SK-N-SH treated with all-trans-retinoic acid at 6 μM for 48 hours (cell line): ENCODE results near the gene LIN7A.

ENCODE experiments used
- ATAC-seq: fragments of 200-7000 bp; cut with Tn5 transposase; 3 replicates; pipeline ENCODE4 v1.9.1; 2020; ENCODE audit warnings: mild to moderate bottlenecking, moderate library complexity
- ARNTL ChIP-seq: fragments of 450-650 bp; formaldehyde crosslinking; IDR thresholded peaks from 2 replicates; pipeline ENCODE4 v1.5.0; 2020; ENCODE audit warnings: low read depth, mild to moderate bottlenecking, moderate library complexity, borderline replicate concordance
- BACH2 ChIP-seq: fragments of 250-450 bp; sonication (Bioruptor Pico); IDR thresholded peaks from 2 replicates; pipeline ENCODE4 v1.9.0; 2021; ENCODE audit warnings: mild to moderate bottlenecking, borderline replicate concordance
- CREB5 ChIP-seq: fragments of 250-450 bp; sonication (Bioruptor Pico); IDR thresholded peaks from 2 replicates; pipeline ENCODE4 v1.5.1; 2020; ENCODE audit warnings: low read depth, mild to moderate bottlenecking, moderate library complexity
- CSRNP3 ChIP-seq: fragments of 250-450 bp; sonication (Bioruptor Pico); IDR thresholded peaks from 2 replicates; pipeline ENCODE4 v1.5.1; 2021; ENCODE audit warnings: mild to moderate bottlenecking, moderate library complexity
- ESRRG ChIP-seq: fragments of 250-450 bp; sonication (Bioruptor Pico); IDR thresholded peaks from 2 replicates; pipeline ENCODE4 v1.6.1; 2021; ENCODE audit warnings: mild to moderate bottlenecking
- GLIS3 ChIP-seq: fragments of 250-450 bp; sonication (Bioruptor Pico); IDR thresholded peaks from 2 replicates; pipeline ENCODE4 v1.5.0; 2020; ENCODE audit warnings: mild to moderate bottlenecking, moderate library complexity
- ISL1 ChIP-seq: fragments of 250-450 bp; sonication (Bioruptor Pico); IDR thresholded peaks from 2 replicates; pipeline ENCODE4 v2.1.2; 2022; ENCODE audit warnings: mild to moderate bottlenecking, moderate library complexity
- OSR1 ChIP-seq: fragments of 250-450 bp; sonication (Bioruptor Pico); IDR thresholded peaks from 2 replicates; pipeline ENCODE4 v1.8.0; 2022; ENCODE audit warnings: moderate library complexity, mild to moderate bottlenecking, inconsistent platforms
- PATZ1 ChIP-seq: fragments of 250-450 bp; sonication (Bioruptor Pico); IDR thresholded peaks from 2 replicates; pipeline ENCODE4 v1.8.0; 2020; ENCODE audit warnings: mild to moderate bottlenecking, moderate library complexity, borderline replicate concordance
- POU6F1 ChIP-seq: fragments of 250-450 bp; sonication (Bioruptor Pico); IDR thresholded peaks from 2 replicates; pipeline ENCODE4 v1.8.0; 2021; ENCODE audit warnings: low read depth, mild to moderate bottlenecking, moderate library complexity, borderline replicate concordance
- PPARA ChIP-seq: fragments of 250-450 bp; sonication (Bioruptor Pico); IDR thresholded peaks from 2 replicates; pipeline ENCODE4 v1.5.0; 2020; ENCODE audit warnings: mild to moderate bottlenecking, borderline replicate concordance
- RARB ChIP-seq: fragments of 250-450 bp; sonication (Bioruptor Pico); IDR thresholded peaks from 2 replicates; pipeline ENCODE4 v1.8.0; 2021; ENCODE audit warnings: mild to moderate bottlenecking, moderate library complexity
- SNAI2 ChIP-seq: fragments of 250-450 bp; sonication (Bioruptor Pico); IDR thresholded peaks from 2 replicates; pipeline ENCODE4 v1.5.0; 2020; ENCODE audit warnings: mild to moderate bottlenecking, moderate library complexity
- TCF4 ChIP-seq: fragments of 250-450 bp; sonication (Bioruptor Pico); IDR thresholded peaks from 2 replicates; pipeline ENCODE4 v1.8.0; 2021; ENCODE audit warnings: mild to moderate bottlenecking, moderate library complexity, borderline replicate concordance
- TOX ChIP-seq: fragments of 250-450 bp; sonication (Bioruptor Pico); IDR thresholded peaks from 2 replicates; pipeline ENCODE4 v1.8.0; 2021; ENCODE audit warnings: mild to moderate bottlenecking, moderate library complexity, borderline replicate concordance
- ZC3H10 ChIP-seq: fragments of 250-450 bp; sonication (Bioruptor Pico); IDR thresholded peaks from 2 replicates; pipeline ENCODE4 v1.5.1; 2021; ENCODE audit warnings: mild to moderate bottlenecking, moderate library complexity
- ZFP3 ChIP-seq: fragments of 250-450 bp; sonication (Bioruptor Pico); IDR thresholded peaks from 2 replicates; pipeline ENCODE4 v1.5.0; 2020; ENCODE audit warnings: mild to moderate bottlenecking, moderate library complexity
- ZFP30 ChIP-seq: fragments of 450-650 bp; formaldehyde crosslinking; IDR thresholded peaks from 2 replicates; pipeline ENCODE4 v1.5.0; 2022; ENCODE audit warnings: mild to moderate bottlenecking, moderate library complexity
- ZNF565 ChIP-seq: fragments of 450-650 bp; formaldehyde crosslinking; conservative IDR thresholded peaks from 2 replicates; pipeline ENCODE4 v1.5.0; 2020; ENCODE audit warnings: low read depth, mild to moderate bottlenecking, moderate library complexity
- ZNF70 ChIP-seq: fragments of 450-650 bp; formaldehyde crosslinking; IDR thresholded peaks from 2 replicates; pipeline ENCODE4 v1.5.0; 2020; ENCODE audit warnings: mild to moderate bottlenecking, moderate library complexity

Gene LIN7A

GRCh38 chr12:80777587-80777986 is 160.1 kb downstream of the LIN7A start:
- no peak for ATAC-seq
- no peak for TF ChIP-seq RARB
- TF ChIP-seq BACH2 (CRISPR knock-in tag) = no peak
- no peak for TF ChIP-seq SNAI2
- no peak for TF ChIP-seq TOX (CRISPR knock-in tag)
- no peak for TF ChIP-seq TCF4 (CRISPR knock-in tag)
- TF ChIP-seq, all 23 proteins: peak for 0

- ATAC-seq = no peak
- no peak for TF ChIP-seq PATZ1 (CRISPR knock-in tag)
- TF ChIP-seq TOX (CRISPR knock-in tag) = no peak
- TF ChIP-seq ZFP30 (CRISPR knock-in tag) = no peak
- TF ChIP-seq ZC3H10 = no peak
- no peak for TF ChIP-seq BACH2 (CRISPR knock-in tag)
- TF ChIP-seq ESRRG (CRISPR knock-in tag) = no peak
- no peak for TF ChIP-seq ZNF565 (CRISPR knock-in tag)
- no peak for TF ChIP-seq POU6F1 (CRISPR knock-in tag)
- TF ChIP-seq PPARA (CRISPR knock-in tag) = no peak
- no peak for TF ChIP-seq CSRNP3
- no peak for TF ChIP-seq TCF4 (CRISPR knock-in tag)
- no peak for TF ChIP-seq ARNTL (CRISPR knock-in tag)
- TF ChIP-seq SNAI2 = no peak
- no peak for TF ChIP-seq ZFP3 (CRISPR knock-in tag)
Observed at GRCh38 chr12:80776706-80777105, 161.0 kb downstream of the LIN7A start.

- TF ChIP-seq ZFP3 (CRISPR knock-in tag) = no peak
- no peak for TF ChIP-seq ARNTL (CRISPR knock-in tag)
- no peak for TF ChIP-seq TCF4 (CRISPR knock-in tag)
- no peak for TF ChIP-seq ZFP30 (CRISPR knock-in tag)
- no peak for TF ChIP-seq ZC3H10
- no peak for TF ChIP-seq TOX (CRISPR knock-in tag)
- no peak for TF ChIP-seq BACH2 (CRISPR knock-in tag)
- no peak for TF ChIP-seq GLIS3 (CRISPR knock-in tag)
- TF ChIP-seq ZNF70 (CRISPR knock-in tag) = no peak
- no peak for TF ChIP-seq CREB5 (CRISPR knock-in tag)
- no peak for TF ChIP-seq ESRRG (CRISPR knock-in tag)
- TF ChIP-seq, all 23 proteins: peak for 0
- no peak for ATAC-seq
Observed at GRCh38 chr12:80770958-80771357, 166.8 kb downstream of the LIN7A start.

GRCh38 chr12:80769553-80770140 is 168.1 kb downstream of the LIN7A start:
- no peak for TF ChIP-seq OSR1 (CRISPR knock-in tag)
- no peak for TF ChIP-seq ESRRG (CRISPR knock-in tag)
- TF ChIP-seq PATZ1 (CRISPR knock-in tag) = no peak
- no peak for TF ChIP-seq RARB
- no peak for TF ChIP-seq CSRNP3
- TF ChIP-seq ZNF565 (CRISPR knock-in tag) = no peak
- TF ChIP-seq ISL1 (CRISPR knock-in tag) = no peak
- TF ChIP-seq ZFP30 (CRISPR knock-in tag) = no peak
- no peak for TF ChIP-seq TOX (CRISPR knock-in tag)
- TF ChIP-seq TCF4 (CRISPR knock-in tag) = no peak
- no peak for ATAC-seq
